SK-N-SH treated with all-trans-retinoic acid at 6 μM for 48 hours (cell line): ENCODE measurements around the gene HS3ST3A1.
A peak's percentile ranks its signal among the peaks of the same experiment; 100 is the strongest.

ENCODE experiments used
- ATAC-seq: fragments of 200-7000 bp; cut with Tn5 transposase; 3 replicates; pipeline ENCODE4 v1.9.1; 2020; ENCODE audit warnings: mild to moderate bottlenecking, moderate library complexity
- ARNTL ChIP-seq: fragments of 450-650 bp; formaldehyde crosslinking; IDR thresholded peaks from 2 replicates; pipeline ENCODE4 v1.5.0; 2020; ENCODE audit warnings: low read depth, mild to moderate bottlenecking, moderate library complexity, borderline replicate concordance
- BACH2 ChIP-seq: fragments of 250-450 bp; sonication (Bioruptor Pico); IDR thresholded peaks from 2 replicates; pipeline ENCODE4 v1.9.0; 2021; ENCODE audit warnings: mild to moderate bottlenecking, borderline replicate concordance
- CREB5 ChIP-seq: fragments of 250-450 bp; sonication (Bioruptor Pico); IDR thresholded peaks from 2 replicates; pipeline ENCODE4 v1.5.1; 2020; ENCODE audit warnings: low read depth, mild to moderate bottlenecking, moderate library complexity
- CSDC2 ChIP-seq: fragments of 250-450 bp; sonication (Bioruptor Pico); IDR thresholded peaks from 2 replicates; pipeline ENCODE4 v1.5.0; 2020; ENCODE audit warnings: mild to moderate bottlenecking, moderate library complexity
- CSRNP3 ChIP-seq: fragments of 250-450 bp; sonication (Bioruptor Pico); IDR thresholded peaks from 2 replicates; pipeline ENCODE4 v1.5.1; 2021; ENCODE audit warnings: mild to moderate bottlenecking, moderate library complexity
- ESRRG ChIP-seq: fragments of 250-450 bp; sonication (Bioruptor Pico); IDR thresholded peaks from 2 replicates; pipeline ENCODE4 v1.6.1; 2021; ENCODE audit warnings: mild to moderate bottlenecking
- GLIS3 ChIP-seq: fragments of 250-450 bp; sonication (Bioruptor Pico); IDR thresholded peaks from 2 replicates; pipeline ENCODE4 v1.5.0; 2020; ENCODE audit warnings: mild to moderate bottlenecking, moderate library complexity
- ISL1 ChIP-seq: fragments of 250-450 bp; sonication (Bioruptor Pico); IDR thresholded peaks from 2 replicates; pipeline ENCODE4 v2.1.2; 2022; ENCODE audit warnings: mild to moderate bottlenecking, moderate library complexity
- OSR1 ChIP-seq: fragments of 250-450 bp; sonication (Bioruptor Pico); IDR thresholded peaks from 2 replicates; pipeline ENCODE4 v1.8.0; 2022; ENCODE audit warnings: moderate library complexity, mild to moderate bottlenecking, inconsistent platforms
- PATZ1 ChIP-seq: fragments of 250-450 bp; sonication (Bioruptor Pico); IDR thresholded peaks from 2 replicates; pipeline ENCODE4 v1.8.0; 2020; ENCODE audit warnings: mild to moderate bottlenecking, moderate library complexity, borderline replicate concordance
- PPARA ChIP-seq: fragments of 250-450 bp; sonication (Bioruptor Pico); IDR thresholded peaks from 2 replicates; pipeline ENCODE4 v1.5.0; 2020; ENCODE audit warnings: mild to moderate bottlenecking, borderline replicate concordance
- RARB ChIP-seq: fragments of 250-450 bp; sonication (Bioruptor Pico); IDR thresholded peaks from 2 replicates; pipeline ENCODE4 v1.8.0; 2021; ENCODE audit warnings: mild to moderate bottlenecking, moderate library complexity
- SNAI2 ChIP-seq: fragments of 250-450 bp; sonication (Bioruptor Pico); IDR thresholded peaks from 2 replicates; pipeline ENCODE4 v1.5.0; 2020; ENCODE audit warnings: mild to moderate bottlenecking, moderate library complexity
- TCF4 ChIP-seq: fragments of 250-450 bp; sonication (Bioruptor Pico); IDR thresholded peaks from 2 replicates; pipeline ENCODE4 v1.8.0; 2021; ENCODE audit warnings: mild to moderate bottlenecking, moderate library complexity, borderline replicate concordance
- TSHZ2 ChIP-seq: fragments of 250-450 bp; sonication (Bioruptor Pico); IDR thresholded peaks from 2 replicates; pipeline ENCODE4 v1.5.0; 2020; ENCODE audit warnings: mild to moderate bottlenecking, moderate library complexity
- ZC3H10 ChIP-seq: fragments of 250-450 bp; sonication (Bioruptor Pico); IDR thresholded peaks from 2 replicates; pipeline ENCODE4 v1.5.1; 2021; ENCODE audit warnings: mild to moderate bottlenecking, moderate library complexity
- ZFP3 ChIP-seq: fragments of 250-450 bp; sonication (Bioruptor Pico); IDR thresholded peaks from 2 replicates; pipeline ENCODE4 v1.5.0; 2020; ENCODE audit warnings: mild to moderate bottlenecking, moderate library complexity
- ZFP30 ChIP-seq: fragments of 450-650 bp; formaldehyde crosslinking; IDR thresholded peaks from 2 replicates; pipeline ENCODE4 v1.5.0; 2022; ENCODE audit warnings: mild to moderate bottlenecking, moderate library complexity
- ZNF565 ChIP-seq: fragments of 450-650 bp; formaldehyde crosslinking; conservative IDR thresholded peaks from 2 replicates; pipeline ENCODE4 v1.5.0; 2020; ENCODE audit warnings: low read depth, mild to moderate bottlenecking, moderate library complexity
- ZNF70 ChIP-seq: fragments of 450-650 bp; formaldehyde crosslinking; IDR thresholded peaks from 2 replicates; pipeline ENCODE4 v1.5.0; 2020; ENCODE audit warnings: mild to moderate bottlenecking, moderate library complexity

HS3ST3A1 gene

GRCh38 chr17:13531721-13532120, 70.0 kb downstream of the HS3ST3A1 start:
- no peak for ATAC-seq
- no peak for TF ChIP-seq GLIS3
- no peak for TF ChIP-seq ARNTL (CRISPR knock-in tag)
- TF ChIP-seq CSRNP3 (CRISPR knock-in tag), result no peak
- no peak for TF ChIP-seq TCF4 (CRISPR knock-in tag)
- no peak for TF ChIP-seq SNAI2
- TF ChIP-seq PPARA, result no peak
- no peak for TF ChIP-seq ZC3H10 (CRISPR knock-in tag)
- TF ChIP-seq ZFP3 (CRISPR knock-in tag), result no peak
- no peak for TF ChIP-seq ISL1 (CRISPR knock-in tag)

GRCh38 chr17:13525876-13526275, 75.9 kb downstream of the HS3ST3A1 start:
- ATAC-seq, result peak; percentile 52
- TF ChIP-seq OSR1 (CRISPR knock-in tag) (no peak), ZFP3 (CRISPR knock-in tag) (no peak), CREB5 (CRISPR knock-in tag) (no peak)

GRCh38 chr17:13523164-13523563, 78.6 kb downstream of the HS3ST3A1 start:
- no peak for TF ChIP-seq BACH2 (CRISPR knock-in tag)
- TF ChIP-seq TCF4 (CRISPR knock-in tag), result no peak
- TF ChIP-seq CSDC2 (CRISPR knock-in tag), result no peak
- TF ChIP-seq SNAI2, result no peak
- TF ChIP-seq CREB5 (CRISPR knock-in tag), result no peak
- TF ChIP-seq CSRNP3 (CRISPR knock-in tag), result no peak
- TF ChIP-seq ZNF565 (CRISPR knock-in tag), result no peak
- no peak for TF ChIP-seq RARB
- TF ChIP-seq ZFP3 (CRISPR knock-in tag), result no peak
- TF ChIP-seq ZFP30 (CRISPR knock-in tag), result no peak
- TF ChIP-seq PPARA, result no peak
- TF ChIP-seq TSHZ2 (CRISPR knock-in tag), result no peak
- TF ChIP-seq OSR1 (CRISPR knock-in tag), result no peak
- no peak for TF ChIP-seq ESRRG (CRISPR knock-in tag)
- TF ChIP-seq ARNTL (CRISPR knock-in tag), result no peak
- no peak for TF ChIP-seq ZNF70 (CRISPR knock-in tag)
- no peak for ATAC-seq

- ATAC-seq, result no peak
- no peak for TF ChIP-seq CREB5 (CRISPR knock-in tag)
- TF ChIP-seq CSRNP3 (CRISPR knock-in tag), result no peak
- TF ChIP-seq ZFP3 (CRISPR knock-in tag), result no peak
- no peak for TF ChIP-seq ARNTL (CRISPR knock-in tag)
- TF ChIP-seq BACH2 (CRISPR knock-in tag), result no peak
- TF ChIP-seq PATZ1 (CRISPR knock-in tag), result no peak
- TF ChIP-seq ZFP30 (CRISPR knock-in tag), result no peak
- TF ChIP-seq SNAI2, result no peak
- TF ChIP-seq OSR1 (CRISPR knock-in tag), result no peak
- no peak for TF ChIP-seq ISL1 (CRISPR knock-in tag)
Observed at GRCh38 chr17:13522749-13523148, 79.0 kb downstream of the HS3ST3A1 start.
